Parietal lobe (tissue), 1 donor: Measurements from ENCODE around the gene UBE2E1. TPM values are rescaled to one million over a fixed set of nuclear protein-coding genes. Genes with fewer than 3 reads are reported as not detected.

Experiments used
- total RNA-seq: library from RNA; depleted of rRNA; stranded (reverse); fragments of >200 nt; gene quantifications from one replicate; pipeline ENCODE4 v1.2.3, GENCODE V29; 2014

The UBE2E1 gene
- 84.8 TPM for total RNA-seq

DNA sequence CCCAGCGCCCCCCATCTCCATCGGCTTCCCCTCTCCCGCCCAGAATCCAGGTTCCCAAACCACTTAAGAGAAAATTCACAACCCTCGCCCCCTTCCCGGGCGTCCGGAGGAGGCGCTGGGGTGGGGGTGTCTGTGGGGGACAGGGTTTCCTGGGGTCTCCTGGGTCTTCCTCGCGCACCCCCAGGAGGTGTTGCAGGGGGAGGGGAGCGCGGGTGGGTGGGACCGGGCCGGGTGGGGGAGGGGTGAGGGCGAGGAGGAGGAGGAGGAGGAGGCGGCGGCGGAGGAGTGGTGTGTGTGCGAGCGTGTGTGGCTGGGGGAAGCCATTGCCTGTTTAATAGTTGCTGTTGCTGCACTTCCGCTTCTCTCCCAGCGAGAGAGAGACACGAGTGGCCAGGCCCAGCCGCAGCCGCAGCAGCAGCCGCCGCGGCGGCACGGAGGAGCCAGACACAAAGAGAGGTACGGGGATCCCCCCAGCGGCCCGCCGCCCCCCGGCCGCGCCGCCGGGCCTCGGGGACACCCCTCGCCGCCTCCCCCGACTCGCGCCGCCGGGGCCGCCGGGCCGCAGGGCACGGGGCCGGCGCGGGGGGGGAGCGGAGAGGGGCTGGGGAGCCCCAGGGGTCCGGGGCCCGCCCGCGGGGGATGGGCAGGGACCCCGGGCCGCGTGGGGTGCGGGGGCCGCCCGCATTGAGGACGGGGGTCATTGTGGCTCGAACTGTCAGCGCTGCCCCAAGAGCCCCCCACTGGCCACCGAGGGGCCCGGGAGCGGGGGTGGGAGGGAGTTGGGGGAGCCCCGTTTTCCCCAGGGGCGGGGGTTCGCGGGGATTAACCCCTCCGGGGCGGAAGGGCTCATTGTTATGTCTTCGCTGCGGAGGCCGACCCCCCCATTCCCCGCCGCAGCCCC lies at the start of gene UBE2E1:
TSS of gene UBE2E1 (plus strand) at position 323 of the 901 bp plus-strand sequence. CDS start 1,315 bp downstream, outside the sequence.

DNA sequence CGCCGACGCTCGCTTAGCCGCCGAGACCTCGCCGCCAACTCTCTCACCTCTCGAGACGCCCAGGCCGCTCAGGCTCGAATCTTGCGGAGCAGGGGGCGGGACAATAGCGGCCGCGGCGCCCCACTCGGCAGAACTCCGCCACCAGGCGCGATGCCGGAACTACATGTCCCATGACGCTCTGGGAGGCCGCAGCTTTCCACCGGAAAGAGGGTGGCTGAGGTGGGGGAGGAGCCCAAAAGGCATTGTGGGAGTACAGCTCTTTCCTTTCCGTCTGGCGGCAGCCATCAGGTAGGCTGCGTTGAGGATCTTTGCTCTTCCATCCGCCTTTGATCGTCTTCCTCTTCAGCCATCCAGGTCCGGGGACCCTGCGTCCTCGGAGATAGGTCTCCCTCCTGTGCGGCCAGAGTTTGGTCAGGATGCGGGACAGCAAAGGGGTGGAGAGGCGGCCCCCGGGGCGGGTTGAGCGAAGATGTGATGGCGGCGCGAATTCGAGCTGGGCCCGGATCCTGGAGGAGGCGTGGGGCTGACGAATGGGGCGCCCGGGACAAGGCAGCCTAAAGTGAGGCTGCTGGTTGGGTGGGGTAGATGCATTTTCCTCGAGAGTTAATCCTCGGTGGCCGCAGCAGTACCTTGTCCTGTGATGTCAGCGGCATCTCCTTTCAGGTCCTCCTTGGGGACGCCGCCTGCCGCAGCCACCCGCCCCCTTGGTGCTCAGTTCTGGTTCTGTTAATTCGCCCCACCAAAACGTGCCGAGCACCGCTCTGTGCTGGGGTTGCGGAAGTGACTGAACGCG lies 111.3 kb downstream of the UBE2E1 start, which contains the start of the genes NKIRAS1 and RPL15:
TSS of gene NKIRAS1 (minus strand) at position 105 of the 793 bp plus-strand sequence. CDS start 6,086 bp downstream, outside the sequence.
TSS of gene RPL15 (plus strand) at position 247 of the 793 bp plus-strand sequence. CDS start 728 bp downstream, outside the sequence.

Other genes with a start within 250 kb of the UBE2E1 start
- 31.6 TPM for gene NKIRAS1, start 111.0 kb downstream of the UBE2E1 start, total RNA-seq
- gene RPL15, start 111.2 kb downstream of the UBE2E1 start, total RNA-seq, result 2,360 TPM
- gene NR1D2, start 139.3 kb downstream of the UBE2E1 start, total RNA-seq, result 38.8 TPM